Caco-2 (cell line): ENCODE results near the gene TRAF1. TPM values are rescaled to one million over a fixed set of nuclear protein-coding genes. Genes with fewer than 3 reads are reported as not detected.

Experiments
- BruUV-seq: library from RNA; stranded (reverse); fragments of 400-500 nt; replicated peaks from 2 replicates; lab custom pipeline; 2021; lab: Mats Ljungman, UMichigan
- CTCF ChIA-PET: fragments of 300-600 bp; sonication (Branson Sonifier 250); formaldehyde crosslinking; loops from one replicate; lab custom pipeline; 2022; ENCODE audit warnings: antibody characterized with exemption; lab: Charles Lee
- POLR2A ChIA-PET: fragments of 300-600 bp; sonication (Branson Sonifier 250); formaldehyde crosslinking; loops from one replicate; lab custom pipeline; 2022; ENCODE audit warnings: antibody characterized with exemption; lab: Charles Lee
- DNase-seq, 2 experiments: peaks; one replicate each; pipeline versions ENCODE4 v3.0.0 to v3.0.0-alpha.2; 2020 to 2022
- H3K27me3 ChIP-seq: replicated peaks from 2 replicates; pipeline ENCODE4 v1.6.0; 2011; ENCODE audit warnings: low read length; ENCODE audit not compliant: control insufficient read depth, insufficient read depth
- H3K36me3 ChIP-seq: 2 replicates; pipeline ENCODE4 v1.5.1; 2011; ENCODE audit warnings: low read length; ENCODE audit not compliant: control insufficient read depth, insufficient read depth
- H3K4me1 ChIP-seq: fragments of 250-450 bp; sonication (Bioruptor Pico); 2 replicates; pipeline ENCODE4 v1.5.1; 2020; ENCODE audit warnings: mild to moderate bottlenecking
- H3K4me3 ChIP-seq: 2 replicates; pipeline ENCODE4 v1.5.1; 2011; ENCODE audit warnings: low read depth, mild to moderate bottlenecking, control low read depth, low read length
- H3K9me3 ChIP-seq: fragments of 250-450 bp; sonication (Bioruptor Pico); 2 replicates; pipeline ENCODE4 v1.5.1; 2020; ENCODE audit warnings: mild to moderate bottlenecking, moderate library complexity
- H3K27ac Mint-ChIP-seq: one replicate; pipeline ENCODE4 v1.8.0; 2022; ENCODE audit warnings: mixed read lengths; ENCODE audit not compliant: unreplicated experiment
- H3K27me3 Mint-ChIP-seq: one replicate; pipeline ENCODE4 v1.8.0; 2022; ENCODE audit warnings: mixed read lengths; ENCODE audit not compliant: insufficient read depth, unreplicated experiment
- H3K36me3 Mint-ChIP-seq: one replicate; pipeline ENCODE4 v1.8.0; 2022; ENCODE audit warnings: mild to moderate bottlenecking, mixed read lengths; ENCODE audit not compliant: insufficient read depth, unreplicated experiment
- H3K4me1 Mint-ChIP-seq: one replicate; pipeline ENCODE4 v1.8.0; 2022; ENCODE audit warnings: low read depth, mixed read lengths; ENCODE audit not compliant: unreplicated experiment
- H3K4me3 Mint-ChIP-seq: one replicate; pipeline ENCODE4 v1.8.0; 2022; ENCODE audit warnings: mild to moderate bottlenecking, moderate library complexity, mixed read lengths; ENCODE audit not compliant: unreplicated experiment
- H3K9me3 Mint-ChIP-seq: one replicate; pipeline ENCODE4 v1.8.0; 2022; ENCODE audit warnings: mixed read lengths; ENCODE audit not compliant: unreplicated experiment
- CTCF ChIP-seq, 2 experiments: fragments of 200-600 bp in 1 of 2; IDR thresholded peaks; 1 replicate in 1 of 2; 2 replicates in 1 of 2; pipeline versions ENCODE4 v1.5.1 to v1.8.0; 2011 to 2022; ENCODE audit warnings: antibody characterized with exemption in 1 of 2, control low read depth in 1 of 2, inconsistent platforms in 1 of 2, low read depth in 1 of 2, low read length in 1 of 2, mild to moderate bottlenecking in 1 of 2, moderate library complexity in 1 of 2; ENCODE audit not compliant: insufficient read depth in 1 of 2, severe bottlenecking in 1 of 2, unreplicated experiment in 1 of 2
- intact Hi-C: fragments of 100-400 bp; cut with micrococcal nuclease; formaldehyde crosslinking; loops from one replicate; pipeline ENCODE4 v1.10.0; 2022; ENCODE audit not compliant: unreplicated experiment
- total RNA-seq: library from RNA; stranded (reverse); gene quantifications from 2 replicates; pipeline ENCODE4 v1.2.3, GENCODE V29; 2022

The TRAF1 gene
- total RNA-seq, 1 experiment from 2014 or later, result 1.1 TPM

GRCh38 chr9:120899490-120900068, 27.0 kb downstream of the TRAF1 start:
- no peak overlapping the region for H3K4me3 Mint-ChIP-seq
- ChIA-PET POLR2A (no interaction called here), CTCF (no interaction called here)
- H3K36me3 Mint-ChIP-seq, result no peaks in the 10 kb centered on the region
- intact Hi-C loops, result no loop called here
- Histone ChIP-seq H3K9me3 (no peaks in the 10 kb centered on the region), H3K4me1 (no peaks in the 10 kb centered on the region), H3K36me3 (no peaks in the 10 kb centered on the region), H3K4me3 (no peak overlapping the region), H3K27me3 (no peaks in the 10 kb centered on the region; the same call in 1 of the 2 replicates)
- H3K9me3 Mint-ChIP-seq, result no peaks in the 10 kb centered on the region
- peaks cover 2% of the 10 kb centered on the region for H3K27me3 Mint-ChIP-seq
- no TSS peak for BruUV-seq
- H3K4me1 Mint-ChIP-seq, result no peaks in the 10 kb centered on the region
- TF ChIP-seq CTCF (IDR thresholded peaks at IDR 0.05; ENCODE audit: insufficient read depth in 1 of 2, low read depth in 1 of 2, low read length in 1 of 2, severe bottlenecking in 1 of 2, unreplicated experiment in 1 of 2), result no peak
- DNase-seq, result no peak
- H3K27ac Mint-ChIP-seq, result no peak overlapping the region

GRCh38 chr9:120898396-120898795, 28.2 kb downstream of the TRAF1 start:
- Mint-ChIP-seq H3K4me1 (no peaks in the 10 kb centered on the region), H3K27ac (no peak overlapping the region), H3K4me3 (no peak overlapping the region), H3K9me3 (no peaks in the 10 kb centered on the region), H3K36me3 (no peaks in the 10 kb centered on the region), H3K27me3 (peaks cover 2% of the 10 kb centered on the region)
- intact Hi-C loops, result no loop called here
- CTCF ChIA-PET, result no interaction called here
- Histone ChIP-seq H3K9me3 (no peaks in the 10 kb centered on the region), H3K4me1 (no peaks in the 10 kb centered on the region), H3K27me3 (no peaks in the 10 kb centered on the region; the same call in 1 of the 2 replicates), H3K4me3 (no peak overlapping the region), H3K36me3 (no peaks in the 10 kb centered on the region)
- TF ChIP-seq CTCF (IDR thresholded peaks at IDR 0.05; ENCODE audit: insufficient read depth in 1 of 2, low read depth in 1 of 2, low read length in 1 of 2, severe bottlenecking in 1 of 2, unreplicated experiment in 1 of 2), result no peak
- DNase-seq, result no peak
- no TSS peak for BruUV-seq
- POLR2A ChIA-PET, result no interaction called here

GRCh38 chr9:120895951-120896350, 30.6 kb downstream of the TRAF1 start:
- DNase-seq, result no peak
- Mint-ChIP-seq H3K27me3 (peaks cover 2% of the 10 kb centered on the region), H3K27ac (no peak overlapping the region), H3K4me3 (no peak overlapping the region), H3K36me3 (no peaks in the 10 kb centered on the region), H3K4me1 (peaks cover 2% of the 10 kb centered on the region), H3K9me3 (no peaks in the 10 kb centered on the region)
- BruUV-seq, result no TSS peak
- no peaks in the 10 kb centered on the region for H3K9me3 ChIP-seq
- ChIA-PET CTCF (no interaction called here), POLR2A (no interaction called here)
- H3K4me1 ChIP-seq, result no peaks in the 10 kb centered on the region
- no peaks in the 10 kb centered on the region for H3K36me3 ChIP-seq
- TF ChIP-seq CTCF (IDR thresholded peaks at IDR 0.05; ENCODE audit: insufficient read depth in 1 of 2, low read depth in 1 of 2, low read length in 1 of 2, severe bottlenecking in 1 of 2, unreplicated experiment in 1 of 2), result no peak
- intact Hi-C loops, result no loop called here
- no peak overlapping the region for H3K4me3 ChIP-seq
- H3K27me3 ChIP-seq, result no peaks in the 10 kb centered on the region
